PC-9 (cell line): Measurements from ENCODE around the gene KIF22. TPM values are rescaled to one million over a fixed set of nuclear protein-coding genes. Genes with fewer than 3 reads are reported as not detected.
A peak's percentile ranks its signal among the peaks of the same experiment; 100 is the strongest.
"Not testable (repeated sequence)": the region's sequence is repeated elsewhere in the genome, so short reads cannot be mapped to it uniquely, and the experiment has no call there.

Experiments
- BruUV-seq: library from RNA; stranded (reverse); fragments of 400-500 nt; replicated peaks from 2 replicates; lab custom pipeline; 2021; lab: Mats Ljungman, UMichigan
- CTCF ChIA-PET: fragments of 300-600 bp; sonication (Branson Sonifier 250); formaldehyde crosslinking; loops from one replicate; lab custom pipeline; 2022; ENCODE audit warnings: antibody characterized with exemption; lab: Charles Lee
- POLR2A ChIA-PET: fragments of 300-600 bp; sonication (Branson Sonifier 250); formaldehyde crosslinking; loops from one replicate; lab custom pipeline; 2022; ENCODE audit warnings: antibody characterized with exemption; ENCODE audit not compliant: unreplicated experiment; lab: Charles Lee
- DNase-seq, 2 experiments: peaks; one replicate each; pipeline versions ENCODE4 v3.0.0 to v3.0.0-alpha.2; 2015 to 2022; ENCODE audit warnings: mixed read lengths in 1 of 2
- H2AFZ ChIP-seq: fragments of 200-600 bp; sonication (generic); 2 replicates; pipeline ENCODE4 v1.8.1; 2017; ENCODE audit warnings: antibody characterized with exemption
- H3F3A ChIP-seq: fragments of 200-600 bp; sonication (generic); 2 replicates; pipeline ENCODE4 v1.8.1; 2017; ENCODE audit warnings: antibody characterized with exemption, mild to moderate bottlenecking, low read depth; ENCODE audit not compliant: insufficient read depth
- H3K27ac ChIP-seq: fragments of 200-600 bp; sonication (generic); 2 replicates; pipeline ENCODE4 v1.6.1; 2016; ENCODE audit warnings: mixed run types
- H3K27me3 ChIP-seq: fragments of 200-600 bp; sonication (generic); 2 replicates; pipeline ENCODE4 v1.6.1; 2016; ENCODE audit warnings: low read depth, mixed run types; ENCODE audit not compliant: insufficient read depth
- H3K36me3 ChIP-seq: fragments of 200-600 bp; sonication (generic); 2 replicates; pipeline ENCODE4 v1.6.1; 2016; ENCODE audit warnings: low read depth, mixed run types
- H3K4me1 ChIP-seq: fragments of 200-600 bp; sonication (generic); replicated peaks from 2 replicates; pipeline ENCODE4 v1.6.1; 2016; ENCODE audit warnings: mixed run types; ENCODE audit not compliant: insufficient read depth
- H3K4me2 ChIP-seq: fragments of 200-600 bp; sonication (generic); 2 replicates; pipeline ENCODE4 v1.6.1; 2017; ENCODE audit warnings: mixed run types
- H3K4me3 ChIP-seq: fragments of 200-600 bp; sonication (generic); 2 replicates; pipeline ENCODE4 v1.6.1; 2016; ENCODE audit warnings: mixed run types
- H3K79me2 ChIP-seq: fragments of 200-600 bp; sonication (generic); 2 replicates; pipeline ENCODE4 v1.6.1; 2017; ENCODE audit warnings: low read depth, mixed run types
- H3K9me2 ChIP-seq: fragments of 200-600 bp; sonication (generic); 2 replicates; pipeline ENCODE4 v1.8.1; 2017; ENCODE audit warnings: mild to moderate bottlenecking; ENCODE audit not compliant: insufficient read depth
- H3K9me3 ChIP-seq: fragments of 200-600 bp; sonication (generic); 2 replicates; pipeline ENCODE4 v1.8.1; 2016; ENCODE audit warnings: low read depth; ENCODE audit not compliant: insufficient read depth
- H4K20me1 ChIP-seq: fragments of 200-600 bp; sonication (generic); 2 replicates; pipeline ENCODE4 v1.8.1; 2017; ENCODE audit not compliant: insufficient read depth
- CTCF ChIP-seq: fragments of 200-600 bp; sonication (generic); conservative IDR thresholded peaks from 2 replicates; pipeline ENCODE4 v1.6.1; 2017; ENCODE audit warnings: mixed run types, antibody characterized with exemption, mild to moderate bottlenecking, moderate library complexity
- EZH2 ChIP-seq: fragments of 200-600 bp; sonication (generic); IDR thresholded peaks from 2 replicates; pipeline ENCODE4 v1.8.0; 2017; ENCODE audit warnings: antibody characterized with exemption, low read depth
- intact Hi-C: fragments of 100-400 bp; cut with micrococcal nuclease; formaldehyde crosslinking; loops from one replicate; pipeline ENCODE4 v1.10.0; 2022; ENCODE audit not compliant: unreplicated experiment
- total RNA-seq: library from RNA; stranded (reverse); gene quantifications from 2 replicates; pipeline ENCODE4 v1.2.3, GENCODE V29; 2021

KIF22 gene
- total RNA-seq, 1 experiment from 2014 or later = 179 TPM

GRCh38 chr16:29753516-29753915, 37.0 kb upstream of the KIF22 start:
- H3K4me3 ChIP-seq = no peak overlapping the region
- BruUV-seq = no TSS peak
- intact Hi-C loops = no loop called here

GRCh38 chr16:29756654-29757053, 33.9 kb upstream of the KIF22 start:
- Histone ChIP-seq H3K4me1 (peaks cover 14% of the 10 kb centered on the region), H3K27me3 (no peaks in the 10 kb centered on the region), H3K9me2 (no peaks in the 10 kb centered on the region), H3F3A (peaks cover 24% of the 10 kb centered on the region), H3K79me2 (no peaks in the 10 kb centered on the region), H4K20me1 (no peaks in the 10 kb centered on the region), H3K36me3 (no peaks in the 10 kb centered on the region), H3K4me3 (no peak overlapping the region), H3K27ac (no peak overlapping the region), H3K4me2 (no peak overlapping the region), H3K9me3 (no peaks in the 10 kb centered on the region), H2AFZ (no peak overlapping the region)
- ChIA-PET POLR2A (no interaction called here), CTCF (no interaction called here)
- BruUV-seq = no TSS peak
- TF ChIP-seq CTCF (no peak), EZH2 (no peak)
- intact Hi-C loops = no loop called here
- DNase-seq = no peak

More at GRCh38 chr16:29753516-29753915, 37.0 kb upstream of the KIF22 start:
- Histone ChIP-seq H3K27ac (no peak overlapping the region), H3F3A (peaks cover 22% of the 10 kb centered on the region), H4K20me1 (no peaks in the 10 kb centered on the region), H3K79me2 (no peaks in the 10 kb centered on the region), H3K27me3 (no peaks in the 10 kb centered on the region), H2AFZ (no peak overlapping the region), H3K36me3 (no peaks in the 10 kb centered on the region), H3K4me2 (no peak overlapping the region), H3K9me2 (no peaks in the 10 kb centered on the region), H3K4me1 (peaks cover 12% of the 10 kb centered on the region), H3K9me3 (no peaks in the 10 kb centered on the region)
- DNase-seq = no peak
- ChIA-PET CTCF (no interaction called here), POLR2A (no interaction called here)
- TF ChIP-seq CTCF = no peak
- TF ChIP-seq EZH2 = no peak

DNA sequence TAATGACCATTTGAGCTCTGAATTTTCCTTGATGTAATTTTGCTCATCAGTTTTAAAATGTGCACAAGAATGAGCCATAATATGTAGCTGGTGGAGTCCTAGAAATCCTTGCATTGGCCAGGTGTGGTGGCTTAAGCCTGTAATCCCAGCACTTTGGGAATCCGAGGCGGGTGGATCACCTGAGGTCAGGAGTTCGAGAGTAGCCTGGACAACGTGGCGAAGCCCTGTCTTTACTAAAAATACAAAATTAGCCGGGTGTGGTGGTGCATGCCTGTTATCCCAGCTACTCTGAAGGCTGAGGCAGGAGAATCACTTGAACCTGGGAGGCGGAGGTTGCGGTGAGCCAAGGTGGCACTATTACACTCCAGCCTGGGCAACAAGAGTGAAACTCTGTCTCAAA, 33.5 kb upstream of the KIF22 start:
- H3K9me3 ChIP-seq, H3K27me3 ChIP-seq, H3K4me3 ChIP-seq, H3K4me2 ChIP-seq, BruUV-seq, intact Hi-C loops, H3K36me3 ChIP-seq, CTCF ChIA-PET, H2AFZ ChIP-seq, H3K27ac ChIP-seq, H3K79me2 ChIP-seq, H3K9me2 ChIP-seq, DNase-seq, H4K20me1 ChIP-seq: not testable (repeated sequence)
- POLR2A ChIA-PET = interaction anchor here (0.8 kb wide), 1 partner anchor 60 kb away, joined by 4 read pairs; no protein-coding TSS in a partner anchor
- H3K4me1 ChIP-seq = peaks cover 14% of the 10 kb centered on the region
- peaks cover 24% of the 10 kb centered on the region for H3F3A ChIP-seq

DNA sequence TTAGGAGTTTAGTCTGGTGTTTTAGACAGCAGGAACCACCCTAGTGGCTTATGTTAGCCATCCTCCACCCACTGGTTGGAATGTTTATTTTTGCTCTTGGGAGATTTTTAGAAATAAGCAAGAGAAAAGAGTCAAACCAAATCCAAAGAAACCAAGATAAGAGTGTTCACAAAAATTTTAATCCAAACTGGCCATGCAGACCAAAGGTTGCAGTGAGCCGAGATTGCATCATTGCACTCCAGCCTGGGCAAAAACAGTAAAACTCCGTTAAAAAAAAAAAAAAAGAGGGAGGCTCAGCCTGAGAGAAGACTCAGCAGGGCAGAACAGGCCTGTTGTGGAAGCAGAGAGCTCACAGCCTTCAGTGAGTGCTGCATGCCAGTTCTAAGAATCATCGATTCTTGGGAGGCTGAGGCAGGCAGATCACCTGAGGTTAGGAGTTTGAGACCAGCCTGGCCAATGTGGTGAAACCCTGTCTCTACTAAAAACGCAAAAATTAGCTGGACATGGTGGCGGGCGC, 32.5 kb upstream of the KIF22 start:
- H3K4me1 ChIP-seq = peaks cover 14% of the 10 kb centered on the region
- peak overlapping the region; percentile 30; the same call in 1 of the 2 replicates for H2AFZ ChIP-seq
- peak overlapping the region; percentile 41 for H3K4me2 ChIP-seq
- POLR2A ChIA-PET = interaction anchor here (0.8 kb wide), 1 partner anchor 59 kb away, joined by 4 read pairs; no protein-coding TSS in a partner anchor
- CTCF ChIA-PET = interaction anchor here (0.5 to 0.7 kb wide), 2 partner anchors 12 to 1483 kb away, joined by 3 to 6 read pairs; no protein-coding TSS in a partner anchor
- H3K27ac ChIP-seq = peak overlapping the region; percentile 45
- BruUV-seq = no TSS peak
- H3K9me3 ChIP-seq = no peaks in the 10 kb centered on the region
- H3K79me2 ChIP-seq = no peaks in the 10 kb centered on the region
- H4K20me1 ChIP-seq = no peaks in the 10 kb centered on the region
- no peaks in the 10 kb centered on the region for H3K36me3 ChIP-seq
- H3K9me2 ChIP-seq = no peaks in the 10 kb centered on the region
- no peak for DNase-seq
- H3F3A ChIP-seq = peaks cover 24% of the 10 kb centered on the region
- no peak overlapping the region for H3K4me3 ChIP-seq
- no peaks in the 10 kb centered on the region for H3K27me3 ChIP-seq
- intact Hi-C loops = no loop called here
- no peak for TF ChIP-seq EZH2
- peak; percentile 39; the same call in 1 of the 2 replicates for TF ChIP-seq CTCF
